H9 (cell line): ENCODE data around the gene DHRS9. TPM values are rescaled to one million over a fixed set of nuclear protein-coding genes. Genes with fewer than 3 reads are reported as not detected.

Experiments used
- DNase-seq: peaks from one replicate; pipeline ENCODE4 v3.0.0-alpha.2; 2017
- H2AFZ ChIP-seq: one replicate; pipeline ENCODE4 v1.6.1; 2013; ENCODE audit warnings: mild to moderate bottlenecking, low read length, control low read depth, moderate library complexity
- H2AK5ac ChIP-seq: 2 replicates; pipeline ENCODE4 v1.6.1; 2013; ENCODE audit warnings: low read length, control low read depth, mixed read lengths; ENCODE audit not compliant: insufficient read length
- H2BK120ac ChIP-seq: one replicate; pipeline ENCODE4 v1.6.1; 2013; ENCODE audit warnings: low read depth, mild to moderate bottlenecking, low read length, control low read depth, inconsistent platforms; ENCODE audit not compliant: poor library complexity, severe bottlenecking
- H2BK12ac ChIP-seq: 2 replicates; pipeline ENCODE4 v1.6.1; 2013; ENCODE audit warnings: low read length, control low read depth, mixed read lengths, low read depth; ENCODE audit not compliant: insufficient read length
- H2BK15ac ChIP-seq: 2 replicates; pipeline ENCODE4 v1.6.1; 2013; ENCODE audit warnings: low read depth, low read length, control low read depth
- H2BK20ac ChIP-seq: one replicate; pipeline ENCODE4 v1.6.1; 2013; ENCODE audit warnings: low read depth, mild to moderate bottlenecking, low read length, control low read depth, inconsistent platforms; ENCODE audit not compliant: poor library complexity, severe bottlenecking
- H2BK5ac ChIP-seq: 2 replicates; pipeline ENCODE4 v1.6.1; 2013; ENCODE audit warnings: low read length, control low read depth, mixed read lengths; ENCODE audit not compliant: insufficient read length
- H3K14ac ChIP-seq: 2 replicates; pipeline ENCODE4 v1.6.1; 2013; ENCODE audit warnings: low read length, control low read depth; ENCODE audit not compliant: insufficient read depth
- H3K18ac ChIP-seq: 2 replicates; pipeline ENCODE4 v1.6.1; 2013; ENCODE audit warnings: low read depth, mild to moderate bottlenecking, mixed read lengths, low read length, control low read depth; ENCODE audit not compliant: insufficient read length
- H3K23ac ChIP-seq: 2 replicates; pipeline ENCODE4 v1.6.1; 2013; ENCODE audit warnings: low read length, control low read depth, mixed read lengths, low read depth; ENCODE audit not compliant: insufficient read length
- H3K23me2 ChIP-seq: 2 replicates; pipeline ENCODE4 v1.6.1; 2013; ENCODE audit warnings: low read depth, mild to moderate bottlenecking, mixed read lengths, low read length, control low read depth; ENCODE audit not compliant: insufficient read length, poor library complexity, severe bottlenecking
- H3K27ac ChIP-seq: 2 replicates; pipeline ENCODE4 v1.5.1; 2013; ENCODE audit warnings: low read length, control low read depth, mixed read lengths, low read depth; ENCODE audit not compliant: insufficient read length
- H3K27me3 ChIP-seq: 2 replicates; pipeline ENCODE4 v1.6.1; 2013; ENCODE audit warnings: low read length, control low read depth, inconsistent platforms; ENCODE audit not compliant: insufficient read depth
- H3K4ac ChIP-seq: 2 replicates; pipeline ENCODE4 v1.6.1; 2013; ENCODE audit warnings: low read depth, mild to moderate bottlenecking, control low read depth, inconsistent platforms, low read length, moderate library complexity
- H3K4me1 ChIP-seq: 2 replicates; pipeline ENCODE4 v1.6.1; 2013; ENCODE audit warnings: low read length, control low read depth, inconsistent platforms; ENCODE audit not compliant: insufficient read depth
- H3K4me2 ChIP-seq: 2 replicates; pipeline ENCODE4 v1.6.1; 2013; ENCODE audit warnings: low read length, control low read depth, mixed read lengths; ENCODE audit not compliant: insufficient read length, insufficient read depth
- H3K56ac ChIP-seq: 2 replicates; pipeline ENCODE4 v1.6.1; 2013; ENCODE audit warnings: low read depth, mild to moderate bottlenecking, mixed read lengths, low read length, control low read depth; ENCODE audit not compliant: insufficient read length
- H3K79me1 ChIP-seq: 2 replicates; pipeline ENCODE4 v1.6.1; 2013; ENCODE audit warnings: low read depth, mild to moderate bottlenecking, moderate library complexity, low read length, control low read depth, inconsistent platforms; ENCODE audit not compliant: insufficient read depth, poor library complexity, severe bottlenecking
- H3K79me2 ChIP-seq: 2 replicates; pipeline ENCODE4 v1.6.1; 2013; ENCODE audit warnings: low read length, control low read depth, inconsistent platforms; ENCODE audit not compliant: insufficient read depth
- H3K9ac ChIP-seq: 2 replicates; pipeline ENCODE4 v1.6.1; 2013; ENCODE audit warnings: low read length, control low read depth, mixed read lengths; ENCODE audit not compliant: insufficient read length; ENCODE audit errors: extremely low read depth
- H3K9me3 ChIP-seq: one replicate; pipeline ENCODE4 v1.6.1; 2013; ENCODE audit warnings: low read depth, low read length, inconsistent platforms; ENCODE audit not compliant: control insufficient read depth
- H3T11ph ChIP-seq: one replicate; pipeline ENCODE4 v1.6.1; 2013; ENCODE audit warnings: mild to moderate bottlenecking, low read length, control low read depth, inconsistent platforms
- H4K20me1 ChIP-seq: one replicate; pipeline ENCODE4 v1.6.1; 2013; ENCODE audit not compliant: control insufficient read depth, insufficient read length, insufficient read depth
- H4K5ac ChIP-seq: 2 replicates; pipeline ENCODE4 v1.6.1; 2013; ENCODE audit warnings: low read depth, mild to moderate bottlenecking, mixed read lengths, low read length, control low read depth; ENCODE audit not compliant: insufficient read length
- H4K8ac ChIP-seq: replicated peaks from 2 replicates; pipeline ENCODE4 v1.6.1; 2013; ENCODE audit warnings: low read length, control low read depth, mixed read lengths, low read depth; ENCODE audit not compliant: insufficient read length
- H4K91ac ChIP-seq: 2 replicates; pipeline ENCODE4 v1.6.1; 2013; ENCODE audit warnings: low read depth, mild to moderate bottlenecking, moderate library complexity, mixed read lengths, low read length, control low read depth; ENCODE audit not compliant: insufficient read length
- H3K27ac Mint-ChIP-seq, 3 experiments: 2 replicates in 2 of 3; 3 replicates in 1 of 3; pipeline ENCODE4 v1.8.0; 2020 to 2021; ENCODE audit warnings: mixed read lengths in 3 of 3, mild to moderate bottlenecking in 1 of 3, moderate library complexity in 1 of 3
- H3K27me3 Mint-ChIP-seq: 2 replicates; pipeline ENCODE4 v1.8.0; 2021; ENCODE audit warnings: low read depth, mild to moderate bottlenecking, moderate library complexity, mixed read lengths
- H3K36me3 Mint-ChIP-seq, 3 experiments: 2 replicates in 2 of 3; 3 replicates in 1 of 3; pipeline ENCODE4 v1.8.0; 2020 to 2021; ENCODE audit warnings: low read depth in 3 of 3, mixed read lengths in 3 of 3; ENCODE audit not compliant: insufficient read depth in 1 of 3
- H3K4me1 Mint-ChIP-seq, 2 experiments: 2 replicates each; pipeline ENCODE4 v1.8.0; 2020; ENCODE audit warnings: mixed read lengths in 2 of 2
- H3K4me3 Mint-ChIP-seq, 2 experiments: 2 replicates in 1 of 2; 3 replicates in 1 of 2; pipeline ENCODE4 v1.8.0; 2020 to 2021; ENCODE audit warnings: mild to moderate bottlenecking in 2 of 2, mixed read lengths in 2 of 2, moderate library complexity in 1 of 2
- H3K9me3 Mint-ChIP-seq, 2 experiments: 2 replicates in 1 of 2; 3 replicates in 1 of 2; pipeline ENCODE4 v1.8.0; 2020; ENCODE audit warnings: mild to moderate bottlenecking in 2 of 2, mixed read lengths in 2 of 2, moderate library complexity in 1 of 2
- CTCF ChIP-seq: fragments of 200-600 bp; sonication (generic); conservative IDR thresholded peaks from 3 replicates; pipeline ENCODE4 v1.8.0; 2021; ENCODE audit warnings: antibody characterized with exemption, mild to moderate bottlenecking
- WGBS: extraction: QIAGEN DNeasy Blood & Tissue Kit; methylation state at CpG from one replicate; pipeline ENCODE4 v1.1.7; 2013; ENCODE audit warnings: missing lambda C conversion rate, low lambda C conversion rate, mixed read lengths; ENCODE audit not compliant: insufficient read length; ENCODE audit errors: extremely low coverage; 5-methylcytosine and 5-hydroxymethylcytosine counted together
- total RNA-seq: library from RNA; stranded (reverse); gene quantifications from 2 replicates; pipeline ENCODE4 v1.2.1, GENCODE V29; 2021

Gene DHRS9
- total RNA-seq, 1 experiment from 2014 or later: not detected

- Histone ChIP-seq H4K20me1 (no peaks in the 10 kb centered on the region), H2BK120ac (no peak overlapping the region), H3K4ac (no peak overlapping the region), H3K23ac (no peak overlapping the region), H3K27me3 (no peaks in the 10 kb centered on the region), H4K5ac (no peak overlapping the region), H3K4me1 (no peaks in the 10 kb centered on the region), H2BK5ac (no peak overlapping the region), H3K9ac (no peak overlapping the region), H3K79me1 (no peaks in the 10 kb centered on the region), H3T11ph (no peak overlapping the region), H3K79me2 (no peaks in the 10 kb centered on the region), H2BK20ac (no peak overlapping the region), H3K18ac (no peak overlapping the region), H4K8ac (no peak overlapping the region), H2AK5ac (no peak overlapping the region), H2BK15ac (no peak overlapping the region), H2AFZ (no peak overlapping the region), H3K27ac (no peak overlapping the region), H3K4me2 (no peak overlapping the region), H4K91ac (no peak overlapping the region), H3K14ac (no peak overlapping the region), H3K9me3 (no peaks in the 10 kb centered on the region), H2BK12ac (no peak overlapping the region), H3K56ac (no peak overlapping the region), H3K23me2 (no peaks in the 10 kb centered on the region)
- no peak for TF ChIP-seq CTCF
- no peak overlapping the region for H3K4me3 Mint-ChIP-seq
- H3K36me3 Mint-ChIP-seq: no peaks in the 10 kb centered on the region
- WGBS: no CpG with 5 or more reads among the region's 3 CpGs
- no peaks in the 10 kb centered on the region for H3K9me3 Mint-ChIP-seq
- H3K4me1 Mint-ChIP-seq: no peaks in the 10 kb centered on the region
- no peak for DNase-seq
- H3K27me3 Mint-ChIP-seq: no peaks in the 10 kb centered on the region
- H3K27ac Mint-ChIP-seq: no peak overlapping the region
Measured at GRCh38 chr2:169073211-169073962, 4.0 kb downstream of the DHRS9 start.
